Measurements from ENCODE around the gene SLC6A11.

SLC6A11 gene

GRCh38 chr3:10927551-10927950 is 111.5 kb downstream of the SLC6A11 start:
- Histone ChIP-seq H3K4me1 (no peaks in the 10 kb centered on the region), H3K36me3 (replicated peaks) (no peaks in the 10 kb centered on the region), H3K9me3 (no peaks in the 10 kb centered on the region), H3K27me3 (ENCODE audit: low read depth) (peaks cover 2% of the 10 kb centered on the region; the same call in 1 of the 2 replicates), H3K4me3 (no peak overlapping the region)
- in situ Hi-C loops (cut with MboI; ENCODE audit: low sequenced_read_pairs) = loop anchor here (25.0 kb wide), 1 partner anchor 735 kb away; no protein-coding TSS in a partner anchor
- no peak for DNase-seq (ENCODE audit: low spot score in 2 of 2)

GRCh38 chr3:10928407-10928960 is 112.5 kb downstream of the SLC6A11 start:
- no peak overlapping the region for H3K4me3 ChIP-seq
- H3K27me3 ChIP-seq (ENCODE audit: low read depth) = peaks cover 2% of the 10 kb centered on the region; the same call in 1 of the 2 replicates
- H3K36me3 ChIP-seq (replicated peaks) = no peaks in the 10 kb centered on the region
- in situ Hi-C loops (cut with MboI; ENCODE audit: low sequenced_read_pairs) = loop anchor here (25.0 kb wide), 1 partner anchor 734 kb away; no protein-coding TSS in a partner anchor
- no peak for DNase-seq (ENCODE audit: low spot score in 2 of 2)
- no peaks in the 10 kb centered on the region for H3K9me3 ChIP-seq
- no peaks in the 10 kb centered on the region for H3K4me1 ChIP-seq

- Histone ChIP-seq H3K27me3 (ENCODE audit: low read depth) (peaks cover 2% of the 10 kb centered on the region; the same call in 1 of the 2 replicates), H3K4me3 (no peak overlapping the region), H3K36me3 (replicated peaks) (no peaks in the 10 kb centered on the region), H3K4me1 (no peaks in the 10 kb centered on the region), H3K9me3 (no peaks in the 10 kb centered on the region)
- DNase-seq (ENCODE audit: low spot score in 2 of 2) = no peak
- in situ Hi-C loops (cut with MboI; ENCODE audit: low sequenced_read_pairs) = loop anchor here (25.0 kb wide), 1 partner anchor 733 kb away; no protein-coding TSS in a partner anchor
These were observed 113.0 kb downstream of the SLC6A11 start for GRCh38 chr3:10928961-10929471.

GRCh38 chr3:10929978-10930665 is 114.1 kb downstream of the SLC6A11 start:
- H3K27me3 ChIP-seq (ENCODE audit: low read depth) = no peaks in the 10 kb centered on the region
- no peaks in the 10 kb centered on the region for H3K4me1 ChIP-seq
- no peak overlapping the region for H3K4me3 ChIP-seq
- no peaks in the 10 kb centered on the region for H3K36me3 ChIP-seq (replicated peaks)
- in situ Hi-C loops (cut with MboI; ENCODE audit: low sequenced_read_pairs) = loop anchor here (25.0 kb wide), 1 partner anchor 732 kb away; no protein-coding TSS in a partner anchor
- no peak for DNase-seq (ENCODE audit: low spot score in 2 of 2)
- no peaks in the 10 kb centered on the region for H3K9me3 ChIP-seq

GRCh38 chr3:10930666-10931040 is 114.6 kb downstream of the SLC6A11 start:
- in situ Hi-C loops (cut with MboI; ENCODE audit: low sequenced_read_pairs) = loop anchor here (25.0 kb wide), 1 partner anchor 732 kb away; no protein-coding TSS in a partner anchor
- H3K27me3 ChIP-seq (ENCODE audit: low read depth) = no peaks in the 10 kb centered on the region

GRCh38 chr3:10932596-10932995 is 116.6 kb downstream of the SLC6A11 start:
- in situ Hi-C loops (cut with MboI; ENCODE audit: low sequenced_read_pairs) = loop anchor here (25.0 kb wide), 1 partner anchor 730 kb away; no protein-coding TSS in a partner anchor
- Histone ChIP-seq H3K36me3 (replicated peaks) (no peaks in the 10 kb centered on the region), H3K4me1 (no peaks in the 10 kb centered on the region), H3K27me3 (ENCODE audit: low read depth) (no peaks in the 10 kb centered on the region), H3K9me3 (no peaks in the 10 kb centered on the region), H3K4me3 (no peak overlapping the region)
- DNase-seq (ENCODE audit: low spot score in 2 of 2) = no peak

More at GRCh38 chr3:10930666-10931040, 114.6 kb downstream of the SLC6A11 start:
- H3K4me3 ChIP-seq = no peak overlapping the region
- no peaks in the 10 kb centered on the region for H3K36me3 ChIP-seq (replicated peaks)
- no peaks in the 10 kb centered on the region for H3K9me3 ChIP-seq
- DNase-seq (ENCODE audit: low spot score in 2 of 2) = no peak
- H3K4me1 ChIP-seq = no peaks in the 10 kb centered on the region

GRCh38 chr3:10933021-10933420 is 117.0 kb downstream of the SLC6A11 start:
- in situ Hi-C loops (cut with MboI; ENCODE audit: low sequenced_read_pairs) = loop anchor here (25.0 kb wide), 1 partner anchor 729 kb away; no protein-coding TSS in a partner anchor
- no peaks in the 10 kb centered on the region for H3K36me3 ChIP-seq (replicated peaks)
- no peaks in the 10 kb centered on the region for H3K9me3 ChIP-seq
- no peak overlapping the region for H3K4me3 ChIP-seq
- no peaks in the 10 kb centered on the region for H3K4me1 ChIP-seq
- no peaks in the 10 kb centered on the region for H3K27me3 ChIP-seq (ENCODE audit: low read depth)
- DNase-seq (ENCODE audit: low spot score in 2 of 2) = no peak

GRCh38 chr3:10933470-10933804 is 117.4 kb downstream of the SLC6A11 start:
- in situ Hi-C loops (cut with MboI; ENCODE audit: low sequenced_read_pairs) = loop anchor here (25.0 kb wide), 1 partner anchor 729 kb away; no protein-coding TSS in a partner anchor
- Histone ChIP-seq H3K4me1 (no peaks in the 10 kb centered on the region), H3K9me3 (no peaks in the 10 kb centered on the region), H3K4me3 (no peak overlapping the region), H3K36me3 (replicated peaks) (no peaks in the 10 kb centered on the region), H3K27me3 (ENCODE audit: low read depth) (peaks cover 2% of the 10 kb centered on the region; the same call in 1 of the 2 replicates)
- DNase-seq (ENCODE audit: low spot score in 2 of 2) = no peak

- no peak for DNase-seq (ENCODE audit: low spot score in 2 of 2)
- Histone ChIP-seq H3K36me3 (replicated peaks) (no peaks in the 10 kb centered on the region), H3K4me3 (no peak overlapping the region), H3K27me3 (ENCODE audit: low read depth) (peaks cover 3% of the 10 kb centered on the region; the same call in 1 of the 2 replicates), H3K9me3 (no peaks in the 10 kb centered on the region), H3K4me1 (no peaks in the 10 kb centered on the region)
- in situ Hi-C loops (cut with MboI; ENCODE audit: low sequenced_read_pairs) = loop anchor here (25.0 kb wide), 1 partner anchor 728 kb away; no protein-coding TSS in a partner anchor
These were observed 117.9 kb downstream of the SLC6A11 start for GRCh38 chr3:10933805-10934481.

GRCh38 chr3:10935028-10935427 is 119.0 kb downstream of the SLC6A11 start:
- H3K4me3 ChIP-seq = no peak overlapping the region
- H3K9me3 ChIP-seq = no peaks in the 10 kb centered on the region
- in situ Hi-C loops (cut with MboI; ENCODE audit: low sequenced_read_pairs) = loop anchor here (25.0 kb wide), 1 partner anchor 727 kb away; no protein-coding TSS in a partner anchor
- DNase-seq (ENCODE audit: low spot score in 2 of 2) = no peak
- H3K36me3 ChIP-seq (replicated peaks) = no peaks in the 10 kb centered on the region
- peaks cover 3% of the 10 kb centered on the region; the same call in 1 of the 2 replicates for H3K27me3 ChIP-seq (ENCODE audit: low read depth)
- H3K4me1 ChIP-seq = no peaks in the 10 kb centered on the region

GRCh38 chr3:10935846-10936631 is 120.0 kb downstream of the SLC6A11 start:
- H3K4me3 ChIP-seq = no peak overlapping the region
- H3K4me1 ChIP-seq = no peaks in the 10 kb centered on the region
- H3K36me3 ChIP-seq (replicated peaks) = no peaks in the 10 kb centered on the region
- in situ Hi-C loops (cut with MboI; ENCODE audit: low sequenced_read_pairs) = loop anchor here (25.0 kb wide), 1 partner anchor 726 kb away; no protein-coding TSS in a partner anchor
- no peaks in the 10 kb centered on the region for H3K9me3 ChIP-seq
- H3K27me3 ChIP-seq (ENCODE audit: low read depth) = peaks cover 3% of the 10 kb centered on the region; the same call in 1 of the 2 replicates
- DNase-seq (ENCODE audit: low spot score in 2 of 2) = no peak

GRCh38 chr3:10936686-10937085 is 120.7 kb downstream of the SLC6A11 start:
- no peaks in the 10 kb centered on the region for H3K4me1 ChIP-seq
- H3K9me3 ChIP-seq = no peaks in the 10 kb centered on the region
- in situ Hi-C loops (cut with MboI; ENCODE audit: low sequenced_read_pairs) = loop anchor here (25.0 kb wide), 1 partner anchor 726 kb away; no protein-coding TSS in a partner anchor
- H3K27me3 ChIP-seq (ENCODE audit: low read depth) = peaks cover 3% of the 10 kb centered on the region; the same call in 1 of the 2 replicates
- DNase-seq (ENCODE audit: low spot score in 2 of 2) = no peak
- no peaks in the 10 kb centered on the region for H3K36me3 ChIP-seq (replicated peaks)
- H3K4me3 ChIP-seq = no peak overlapping the region

Data from HAP-1 (cell line).